OCI-LY7 (cell line): ENCODE measurements around the gene RAPGEF4. TPM values are rescaled to one million over a fixed set of nuclear protein-coding genes. Genes with fewer than 3 reads are reported as not detected.

Experiments
- BruUV-seq: library from RNA; stranded (reverse); fragments of 400-500 nt; replicated peaks from 2 replicates; lab custom pipeline; 2021; lab: Mats Ljungman, UMichigan
- CTCF ChIA-PET: fragments of 300-600 bp; sonication (Branson Sonifier 250); formaldehyde crosslinking; loops from one replicate; lab custom pipeline; 2022; ENCODE audit warnings: antibody characterized with exemption; ENCODE audit not compliant: unreplicated experiment; lab: Charles Lee
- POLR2A ChIA-PET: fragments of 300-600 bp; sonication (Branson Sonifier 250); formaldehyde crosslinking; loops from one replicate; lab custom pipeline; 2022; ENCODE audit warnings: antibody characterized with exemption; lab: Charles Lee
- DNase-seq: peaks from one replicate; pipeline ENCODE4 v3.0.0-alpha.2; 2015; ENCODE audit warnings: low spot score
- H2AFZ ChIP-seq: fragments of 200-600 bp; sonication (generic), shearing (Covaris generic); 2 replicates; pipeline ENCODE4 v1.6.1; 2014; ENCODE audit warnings: mild to moderate bottlenecking, antibody characterized with exemption, low read length, moderate library complexity
- H3K27ac ChIP-seq: fragments of 200-600 bp; sonication (generic); 2 replicates; pipeline ENCODE4 v1.5.1; 2014; ENCODE audit warnings: mixed run types, low read depth, mild to moderate bottlenecking, moderate library complexity, low read length, inconsistent platforms; ENCODE audit not compliant: poor library complexity, severe bottlenecking
- H3K36me3 ChIP-seq: fragments of 200-600 bp; sonication (generic); 2 replicates; pipeline ENCODE4 v1.6.1; 2014; ENCODE audit warnings: mild to moderate bottlenecking, antibody characterized with exemption, low read length, moderate library complexity, mixed read lengths; ENCODE audit not compliant: insufficient read depth
- H3K4me1 ChIP-seq: fragments of 200-600 bp; sonication (generic); 2 replicates; pipeline ENCODE4 v1.5.1; 2014; ENCODE audit warnings: mild to moderate bottlenecking, low read length; ENCODE audit not compliant: insufficient read depth, poor library complexity, severe bottlenecking
- H3K4me2 ChIP-seq: fragments of 200-600 bp; sonication (generic); 2 replicates; pipeline ENCODE4 v1.6.1; 2014; ENCODE audit warnings: mild to moderate bottlenecking, low read length
- H3K4me3 ChIP-seq: fragments of 200-600 bp; sonication (generic); 2 replicates; pipeline ENCODE4 v1.5.1; 2014; ENCODE audit warnings: mild to moderate bottlenecking, low read depth, low read length; ENCODE audit not compliant: poor library complexity, severe bottlenecking
- H3K79me2 ChIP-seq: fragments of 200-600 bp; sonication (generic); 2 replicates; pipeline ENCODE4 v1.6.1; 2016; ENCODE audit warnings: low read depth, mild to moderate bottlenecking, low read length, moderate library complexity, mixed read lengths; ENCODE audit not compliant: insufficient read depth
- H3K9me2 ChIP-seq: fragments of 200-600 bp; sonication (generic); 2 replicates; pipeline ENCODE4 v1.6.1; 2016; ENCODE audit warnings: mild to moderate bottlenecking, low read length, mixed read lengths; ENCODE audit not compliant: insufficient read depth
- H3K9me3 ChIP-seq: fragments of 200-600 bp; sonication (generic); 2 replicates; pipeline ENCODE4 v1.6.1; 2014; ENCODE audit warnings: mild to moderate bottlenecking, mixed run types, low read length, mixed read lengths
- H4K20me1 ChIP-seq: fragments of 200-600 bp; sonication (generic); 2 replicates; pipeline ENCODE4 v1.6.1; 2014; ENCODE audit warnings: mild to moderate bottlenecking, antibody characterized with exemption, low read length, moderate library complexity, mixed read lengths; ENCODE audit not compliant: insufficient read depth
- CTCF ChIP-seq: fragments of 200-600 bp; sonication (generic); conservative IDR thresholded peaks from 2 replicates; pipeline ENCODE4 v1.5.1; 2014; ENCODE audit warnings: mild to moderate bottlenecking, antibody characterized with exemption, low read length, moderate library complexity, mixed read lengths
- EZH2phosphoT487 ChIP-seq: fragments of 200-600 bp; sonication (generic); IDR thresholded peaks from 2 replicates; pipeline ENCODE4 v1.6.1; 2018; ENCODE audit warnings: low read depth, borderline replicate concordance, mild to moderate bottlenecking, mixed run types, antibody characterized with exemption, low read length, moderate library complexity, mixed read lengths
- intact Hi-C: fragments of 100-400 bp; cut with micrococcal nuclease; formaldehyde crosslinking; loops from one replicate; pipeline ENCODE4 v1.10.0; 2022; ENCODE audit not compliant: unreplicated experiment
- total RNA-seq, 2 experiments: library from RNA; depleted of rRNA in 1 of 2; stranded (reverse); fragments of >200 nt in 1 of 2; shearing (Covaris generic) in 1 of 2; gene quantifications; 2 replicates each; pipeline ENCODE4 v1.2.3, GENCODE V29; 2014 to 2022

RAPGEF4 gene
- total RNA-seq, 2 experiments from 2014 or later: 0.22 to 0.55 TPM

- no peaks in the 10 kb centered on the region for H3K4me1 ChIP-seq
- no peaks in the 10 kb centered on the region for H3K36me3 ChIP-seq
- H3K9me3 ChIP-seq: no peaks in the 10 kb centered on the region
- ChIA-PET POLR2A (no interaction called here), CTCF (no interaction called here)
- no TSS peak for BruUV-seq
- intact Hi-C loops: no loop called here
- TF ChIP-seq EZH2phosphoT487 (no peak), CTCF (no peak)
- H3K27ac ChIP-seq: no peak overlapping the region
- H2AFZ ChIP-seq: no peak overlapping the region
- no peak for DNase-seq
- H4K20me1 ChIP-seq: no peaks in the 10 kb centered on the region
- H3K4me3 ChIP-seq: no peak overlapping the region
- no peak overlapping the region for H3K4me2 ChIP-seq
- no peaks in the 10 kb centered on the region for H3K9me2 ChIP-seq
- no peaks in the 10 kb centered on the region for H3K79me2 ChIP-seq
Observed at GRCh38 chr2:172823261-172823850, 87.7 kb downstream of the RAPGEF4 start.

- Histone ChIP-seq H3K4me1 (no peaks in the 10 kb centered on the region), H3K9me3 (no peaks in the 10 kb centered on the region), H3K27ac (no peak overlapping the region), H3K4me2 (no peak overlapping the region), H3K9me2 (no peaks in the 10 kb centered on the region), H2AFZ (no peak overlapping the region), H3K36me3 (no peaks in the 10 kb centered on the region), H3K4me3 (no peak overlapping the region), H3K79me2 (no peaks in the 10 kb centered on the region), H4K20me1 (no peaks in the 10 kb centered on the region)
- POLR2A ChIA-PET: no interaction called here
- no peak for DNase-seq
- TF ChIP-seq EZH2phosphoT487: no peak
- no peak for TF ChIP-seq CTCF
- CTCF ChIA-PET: no interaction called here
- BruUV-seq: no TSS peak
- intact Hi-C loops: no loop called here
Observed at GRCh38 chr2:172826522-172826921, 90.9 kb downstream of the RAPGEF4 start.

DNA sequence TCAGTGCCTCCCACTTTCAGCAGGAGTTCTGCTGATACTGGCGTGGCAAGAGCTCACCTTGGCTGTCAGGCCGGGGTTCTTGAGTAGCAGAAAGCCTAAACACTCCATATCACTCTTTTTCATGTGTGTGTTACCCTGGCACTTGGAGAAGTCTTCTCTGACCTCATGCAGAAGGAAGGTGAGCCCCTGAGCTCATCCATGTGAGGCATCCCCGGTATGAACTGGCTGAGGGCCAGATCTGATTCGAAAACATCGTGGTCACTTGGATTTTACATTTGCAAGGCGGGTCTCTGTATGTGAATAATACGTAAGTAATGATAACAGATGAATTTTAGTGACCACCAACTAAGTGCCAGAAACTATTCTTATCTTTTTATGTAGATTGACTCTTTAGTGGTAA lies 93.6 kb downstream of the RAPGEF4 start:
- Histone ChIP-seq H4K20me1 (no peaks in the 10 kb centered on the region), H3K79me2 (no peaks in the 10 kb centered on the region), H2AFZ (no peak overlapping the region), H3K4me3 (no peak overlapping the region), H3K4me1 (no peaks in the 10 kb centered on the region), H3K9me2 (no peaks in the 10 kb centered on the region), H3K36me3 (no peaks in the 10 kb centered on the region), H3K9me3 (no peaks in the 10 kb centered on the region), H3K4me2 (no peak overlapping the region), H3K27ac (no peak overlapping the region)
- no peak for DNase-seq
- CTCF ChIA-PET: no interaction called here
- POLR2A ChIA-PET: no interaction called here
- TF ChIP-seq EZH2phosphoT487 (no peak), CTCF (no peak)
- BruUV-seq: no TSS peak
- intact Hi-C loops: no loop called here
